ENCODE measurements around the gene SCYGR3.
"Not testable (repeated sequence)": the region's sequence is repeated elsewhere in the genome, so short reads cannot be mapped to it uniquely, and the experiment has no call there.

Gene SCYGR3

GRCh38 chr2:227613272-227613660, 1.4 kb downstream of the SCYGR3 start:
- no peak for DNase-seq (ENCODE audit: low spot score)

GRCh38 chr2:227612546-227613271, 1.9 kb downstream of the SCYGR3 start:
- DNase-seq (ENCODE audit: low spot score), result no peak

GRCh38 chr2:227610123-227610522, 4.5 kb downstream of the SCYGR3 start:
- DNase-seq (ENCODE audit: low spot score), result no peak

GRCh38 chr2:227608561-227609338, 5.9 kb downstream of the SCYGR3 start:
- peak; percentile 10 for DNase-seq (ENCODE audit: low spot score)

- no peak for DNase-seq (ENCODE audit: low spot score)
Measured at GRCh38 chr2:227607941-227608340, 6.7 kb downstream of the SCYGR3 start.

GRCh38 chr2:227606476-227606875, 8.2 kb downstream of the SCYGR3 start:
- no peak for DNase-seq (ENCODE audit: low spot score)

- DNase-seq (ENCODE audit: low spot score), result no peak
Measured at GRCh38 chr2:227602358-227602757, 12.3 kb downstream of the SCYGR3 start.

GRCh38 chr2:227598835-227599503, 15.7 kb downstream of the SCYGR3 start, which contains the start of gene SCYGR2:
SCYGR2 (plus strand) TSS chr2:227598893; CDS start chr2:227598893, 0 bp downstream.
- DNase-seq (ENCODE audit: low spot score), result not testable (repeated sequence)

- DNase-seq (ENCODE audit: low spot score), result peak; percentile 65
Measured at GRCh38 chr2:227597998-227598397, 16.6 kb downstream of the SCYGR3 start.

GRCh38 chr2:227597036-227597435, 17.6 kb downstream of the SCYGR3 start:
- DNase-seq (ENCODE audit: low spot score), result no peak

GRCh38 chr2:227595797-227596196, 18.8 kb downstream of the SCYGR3 start:
- DNase-seq (ENCODE audit: low spot score), result no peak

GRCh38 chr2:227592694-227593387, 21.8 kb downstream of the SCYGR3 start:
- DNase-seq (ENCODE audit: low spot score), result no peak

- no peak for DNase-seq (ENCODE audit: low spot score)
Measured at GRCh38 chr2:227582369-227582768, 32.3 kb downstream of the SCYGR3 start.

- DNase-seq (ENCODE audit: low spot score), result no peak
Measured at GRCh38 chr2:227579791-227580190, 34.8 kb downstream of the SCYGR3 start.

GRCh38 chr2:227578642-227579041, 36.0 kb downstream of the SCYGR3 start:
- no peak for DNase-seq (ENCODE audit: low spot score)

- DNase-seq (ENCODE audit: low spot score), result no peak
Measured at GRCh38 chr2:227577555-227577954, 37.1 kb downstream of the SCYGR3 start.

- no peak for DNase-seq (ENCODE audit: low spot score)
Measured at GRCh38 chr2:227576812-227577211, 37.8 kb downstream of the SCYGR3 start.

GRCh38 chr2:227576110-227576509, 38.5 kb downstream of the SCYGR3 start:
- DNase-seq (ENCODE audit: low spot score), result no peak

GRCh38 chr2:227570615-227571014, 44.0 kb downstream of the SCYGR3 start:
- DNase-seq (ENCODE audit: low spot score), result no peak

- no peak for DNase-seq (ENCODE audit: low spot score)
Measured at GRCh38 chr2:227568852-227569169, 45.8 kb downstream of the SCYGR3 start.

- DNase-seq (ENCODE audit: low spot score), result no peak
Measured at GRCh38 chr2:227566012-227566411, 48.6 kb downstream of the SCYGR3 start.

- no peak for DNase-seq (ENCODE audit: low spot score)
Measured at GRCh38 chr2:227565080-227565479, 49.6 kb downstream of the SCYGR3 start.

Measured in SW480 (cell line).